Thyroid gland (tissue), 4 donors: ENCODE results near the gene PITPNB. TPM values are rescaled to one million over a fixed set of nuclear protein-coding genes. Genes with fewer than 3 reads are reported as not detected.

Source experiments
- DNase-seq, 2 donors: peaks; one replicate each; pipeline ENCODE4 v3.0.0-alpha.2; 2019
- H3K27ac ChIP-seq, 3 donors: fragments of 200-600 bp; sonication (generic); 1 replicate in 2 of 3; 2 replicates in 1 of 3; pipeline ENCODE4 v1.5.1; 2016 to 2019; ENCODE audit warnings: mild to moderate bottlenecking in 1 of 3, moderate library complexity in 1 of 3
- H3K27me3 ChIP-seq: fragments of 200-600 bp; sonication (generic); one replicate; pipeline ENCODE4 v1.5.1; 2019
- H3K36me3 ChIP-seq, 2 donors: fragments of 200-600 bp; sonication (generic); one replicate each; pipeline ENCODE4 v1.5.1; 2016 to 2019
- H3K4me1 ChIP-seq, 2 donors: fragments of 200-600 bp; sonication (generic); one replicate each; pipeline ENCODE4 v1.5.1; 2017 to 2019
- H3K4me3 ChIP-seq, 3 donors: fragments of 200-600 bp; sonication (generic); replicated peaks in 1 of 3; 1 replicate in 2 of 3; 2 replicates in 1 of 3; pipeline ENCODE4 v1.5.1; 2016; ENCODE audit warnings: mild to moderate bottlenecking in 1 of 3
- H3K9me3 ChIP-seq: fragments of 200-600 bp; sonication (generic); one replicate; pipeline ENCODE4 v1.5.1; 2017
- POLR2A ChIP-seq, 2 donors: fragments of 450-650 bp; IDR thresholded peaks; one replicate each; pipeline ENCODE4 v1.6.1; 2017; ENCODE audit warnings: antibody characterized with exemption in 2 of 2, mild to moderate bottlenecking in 2 of 2, moderate library complexity in 1 of 2
- WGBS, 2 donors: methylation state at CpG; one replicate each; pipeline ENCODE4 v1.1.5; 2017; 5-methylcytosine and 5-hydroxymethylcytosine counted together
- intact Hi-C: fragments of 100-400 bp; cut with DNase I; formaldehyde crosslinking; loops from one replicate; pipeline ENCODE4 v1.15.1; 2023
- total RNA-seq, 4 donors: library from RNA; depleted of rRNA; stranded (reverse); fragments of >200 nt; gene quantifications; one replicate each; pipeline ENCODE4 v1.2.3, GENCODE V29; 2016
- TF ChIP-seq, protein P1 (sequence below), 6 experiments: fragments of 200-600 bp in 3 of 6; fragments of 450-650 bp in 3 of 6; sonication (generic) in 3 of 6; IDR thresholded peaks; one replicate each; pipeline ENCODE4 v1.5.1; 2016 to 2019; ENCODE audit warnings: antibody characterized with exemption in 6 of 6, mild to moderate bottlenecking in 2 of 6, inconsistent platforms in 1 of 6, moderate library complexity in 1 of 6

The PITPNB gene
- total RNA-seq, 4 donors from 2014 or later = 30.7 to 54.4 (median 42.6) TPM

DNA sequence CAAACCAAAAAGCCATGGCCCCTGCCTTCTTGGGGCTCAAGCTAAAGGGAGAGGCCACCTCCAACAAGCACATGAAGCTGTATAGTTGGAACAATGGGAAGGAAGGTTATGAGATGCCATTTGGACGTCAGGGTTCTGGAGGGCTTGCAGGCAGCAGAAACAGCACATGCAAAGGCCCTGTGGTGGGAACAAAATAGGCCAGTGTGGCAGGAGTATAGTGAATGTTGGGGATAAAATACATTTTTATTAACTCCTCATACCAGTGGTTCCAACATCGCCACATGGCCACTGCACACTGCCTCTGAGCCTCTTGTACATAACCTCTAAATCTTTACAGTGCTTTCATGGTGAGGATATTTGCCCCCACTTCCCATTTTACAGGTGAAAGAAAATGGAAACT is 85.3 kb downstream of the PITPNB start:
- Histone ChIP-seq H3K9me3 (no peaks in the 10 kb centered on the region), H3K27ac (no peak overlapping the region), H3K4me3 (no peak overlapping the region), H3K4me1 (no peaks in the 10 kb centered on the region), H3K27me3 (no peaks in the 10 kb centered on the region), H3K36me3 (no peaks in the 10 kb centered on the region)
- intact Hi-C loops = no loop called here
- TF ChIP-seq, protein P1, sequence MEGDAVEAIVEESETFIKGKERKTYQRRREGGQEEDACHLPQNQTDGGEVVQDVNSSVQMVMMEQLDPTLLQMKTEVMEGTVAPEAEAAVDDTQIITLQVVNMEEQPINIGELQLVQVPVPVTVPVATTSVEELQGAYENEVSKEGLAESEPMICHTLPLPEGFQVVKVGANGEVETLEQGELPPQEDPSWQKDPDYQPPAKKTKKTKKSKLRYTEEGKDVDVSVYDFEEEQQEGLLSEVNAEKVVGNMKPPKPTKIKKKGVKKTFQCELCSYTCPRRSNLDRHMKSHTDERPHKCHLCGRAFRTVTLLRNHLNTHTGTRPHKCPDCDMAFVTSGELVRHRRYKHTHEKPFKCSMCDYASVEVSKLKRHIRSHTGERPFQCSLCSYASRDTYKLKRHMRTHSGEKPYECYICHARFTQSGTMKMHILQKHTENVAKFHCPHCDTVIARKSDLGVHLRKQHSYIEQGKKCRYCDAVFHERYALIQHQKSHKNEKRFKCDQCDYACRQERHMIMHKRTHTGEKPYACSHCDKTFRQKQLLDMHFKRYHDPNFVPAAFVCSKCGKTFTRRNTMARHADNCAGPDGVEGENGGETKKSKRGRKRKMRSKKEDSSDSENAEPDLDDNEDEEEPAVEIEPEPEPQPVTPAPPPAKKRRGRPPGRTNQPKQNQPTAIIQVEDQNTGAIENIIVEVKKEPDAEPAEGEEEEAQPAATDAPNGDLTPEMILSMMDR (IDR thresholded peaks at IDR 0.05) = no peak
- TF ChIP-seq POLR2A (IDR thresholded peaks at IDR 0.05) = no peak
- 91 to 92% methylated on average over 2 of the region's 2 CpGs for WGBS, 2 donors
- DNase-seq = no peak

DNA sequence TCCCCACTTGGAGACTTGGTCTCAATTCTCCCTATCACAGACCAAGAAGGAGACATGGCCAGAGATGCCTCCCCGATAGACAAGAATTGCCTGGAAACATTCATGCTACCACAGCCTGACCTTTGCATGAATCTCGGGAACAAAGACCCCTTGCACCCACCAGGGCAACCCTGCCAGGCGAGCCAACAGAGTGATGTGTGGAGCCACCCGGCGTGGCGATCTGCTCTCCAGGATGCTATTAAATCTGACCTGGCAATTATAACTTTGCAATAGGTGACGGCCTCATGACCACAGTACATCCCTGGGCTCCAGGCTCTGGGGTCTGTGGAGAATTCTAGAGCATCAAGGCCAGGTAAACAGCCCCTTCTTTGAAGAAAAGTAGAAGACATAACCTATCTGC is 86.5 kb downstream of the PITPNB start:
- TF ChIP-seq, protein P1 (IDR thresholded peaks at IDR 0.05) = no peak
- no peak for TF ChIP-seq POLR2A (IDR thresholded peaks at IDR 0.05)
- WGBS, 2 donors = 91 to 95% methylated on average over 5 to 7 of the region's 7 CpGs
- Histone ChIP-seq H3K4me1 (no peaks in the 10 kb centered on the region), H3K27ac (no peak overlapping the region), H3K4me3 (no peak overlapping the region), H3K36me3 (no peaks in the 10 kb centered on the region), H3K27me3 (no peaks in the 10 kb centered on the region), H3K9me3 (no peaks in the 10 kb centered on the region)
- intact Hi-C loops = no loop called here
- DNase-seq = no peak

DNA sequence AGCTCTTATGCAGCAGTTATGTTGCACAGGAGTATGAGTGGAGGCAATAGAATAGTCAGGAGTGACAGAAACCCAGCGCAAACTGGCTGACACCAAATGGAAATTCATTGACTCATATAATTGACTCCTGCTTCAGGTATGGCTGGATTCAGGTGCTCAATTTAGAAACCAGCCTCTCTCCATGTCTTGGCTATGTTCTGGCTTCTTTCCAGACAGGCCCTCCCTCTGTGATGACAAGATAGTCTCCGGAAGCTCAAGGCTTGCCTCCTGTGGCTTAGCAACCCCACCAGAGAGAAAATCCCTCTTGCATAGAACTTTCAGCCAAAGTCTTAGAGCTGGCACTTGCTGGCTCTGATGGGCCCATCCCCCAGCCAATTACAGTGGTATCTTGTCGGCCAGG is 89.4 kb downstream of the PITPNB start:
- H3K27me3 ChIP-seq = no peaks in the 10 kb centered on the region
- H3K4me1 ChIP-seq = no peaks in the 10 kb centered on the region
- H3K4me3 ChIP-seq = no peak overlapping the region
- no peaks in the 10 kb centered on the region for H3K9me3 ChIP-seq
- no peak overlapping the region for H3K27ac ChIP-seq
- TF ChIP-seq, protein P1 (IDR thresholded peaks at IDR 0.05) = no peak
- no peak for TF ChIP-seq POLR2A (IDR thresholded peaks at IDR 0.05)
- intact Hi-C loops = no loop called here
- H3K36me3 ChIP-seq = no peaks in the 10 kb centered on the region
- DNase-seq = no peak
- WGBS, 2 donors = 81 to 84% methylated on average over 2 to 3 of the region's 3 CpGs

DNA sequence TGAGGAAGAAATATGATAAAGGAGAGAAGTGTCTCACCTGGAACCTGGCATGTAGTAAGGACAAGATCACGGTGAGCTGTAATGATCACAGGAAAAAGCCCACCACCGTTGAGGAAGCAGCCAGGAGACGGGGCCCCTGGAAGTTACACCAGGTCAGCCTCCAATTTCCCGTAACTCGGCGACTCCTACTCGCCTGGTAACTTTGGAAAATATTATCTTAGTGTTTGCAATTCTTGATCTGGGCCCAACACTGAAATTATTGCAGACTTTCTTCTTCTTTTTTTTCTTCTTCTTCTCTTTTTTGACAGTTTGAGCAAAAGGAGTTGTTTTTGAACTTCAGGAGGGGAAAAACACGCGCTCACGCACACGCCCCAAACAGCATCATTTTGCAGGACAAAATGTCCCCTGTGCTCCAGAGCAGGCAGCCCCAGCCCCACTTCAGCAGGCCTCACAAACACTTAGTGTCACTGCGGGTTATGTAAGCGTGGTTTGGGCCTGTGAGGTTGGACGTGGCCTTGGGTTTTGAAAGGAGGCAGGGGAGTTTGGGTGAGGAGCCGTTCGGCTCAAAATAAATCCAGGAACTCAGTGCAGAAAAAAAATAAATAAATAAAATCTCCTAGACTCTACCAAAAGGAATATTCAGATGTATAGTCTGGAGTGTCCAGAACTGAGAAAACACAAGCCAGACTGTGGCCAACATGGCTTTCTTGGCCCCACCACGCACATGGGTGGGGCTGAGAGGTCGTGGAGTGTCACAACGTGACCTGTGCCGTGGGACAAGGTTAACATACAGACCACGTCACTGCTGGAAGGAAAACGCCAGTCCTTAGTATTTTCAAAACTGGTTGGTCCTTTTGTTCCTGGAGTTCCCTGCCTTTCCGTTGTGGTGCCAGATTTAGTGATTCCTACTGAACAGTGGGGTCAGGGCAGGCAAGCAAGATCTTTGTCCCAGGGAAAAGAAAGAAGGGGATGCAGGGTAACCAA is 91.2 kb downstream of the PITPNB start:
- no peak for DNase-seq
- Histone ChIP-seq H3K4me3 (no peak overlapping the region), H3K27me3 (no peaks in the 10 kb centered on the region), H3K36me3 (no peaks in the 10 kb centered on the region), H3K9me3 (no peaks in the 10 kb centered on the region), H3K4me1 (no peaks in the 10 kb centered on the region), H3K27ac (peak overlapping the region in 1 of 3 donors; percentile 6)
- no peak for TF ChIP-seq POLR2A (IDR thresholded peaks at IDR 0.05)
- WGBS, 2 donors = 80% methylated on average over 23 of the region's 23 CpGs
- intact Hi-C loops = no loop called here

DNA sequence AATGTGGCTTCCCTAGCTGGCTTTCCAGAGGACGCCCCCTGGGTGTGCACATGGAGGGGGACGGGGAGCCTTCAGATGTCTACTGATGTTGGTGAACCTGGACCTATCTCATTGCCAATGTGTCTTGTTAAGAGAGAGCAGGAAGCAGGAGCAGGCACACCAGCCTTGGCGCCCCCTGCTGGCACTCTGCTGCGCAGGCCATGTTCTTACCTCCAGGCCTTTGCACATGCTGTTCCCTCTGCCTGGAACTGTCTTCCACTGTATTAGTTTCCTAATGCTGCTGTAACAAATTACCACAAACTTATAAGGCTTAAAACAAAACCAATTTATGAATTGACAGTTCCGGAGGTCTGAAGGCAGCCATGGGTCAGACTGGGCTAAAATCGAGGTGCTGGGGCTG is 93.9 kb downstream of the PITPNB start:
- no peaks in the 10 kb centered on the region for H3K4me1 ChIP-seq
- H3K27me3 ChIP-seq = no peaks in the 10 kb centered on the region
- intact Hi-C loops = no loop called here
- H3K9me3 ChIP-seq = no peaks in the 10 kb centered on the region
- 91 to 94% methylated on average over 6 of the region's 6 CpGs for WGBS, 2 donors
- H3K36me3 ChIP-seq = no peaks in the 10 kb centered on the region
- no peak for TF ChIP-seq POLR2A (IDR thresholded peaks at IDR 0.05)
- TF ChIP-seq, protein P1 (IDR thresholded peaks at IDR 0.05) = peak in 1 of 6 experiments; percentile 8
- no peak overlapping the region for H3K4me3 ChIP-seq
- no peak overlapping the region for H3K27ac ChIP-seq
- DNase-seq = no peak
